GM18868 (cell line): ENCODE results near the gene USP24.
A peak's percentile ranks its signal among the peaks of the same experiment; 100 is the strongest.

ENCODE experiments used
- ATAC-seq: cut with Tn5 transposase; IDR thresholded peaks from one replicate; pipeline ENCODE4 v1.9.1; 2021; ENCODE audit warnings: mild to moderate bottlenecking, moderate library complexity; ENCODE audit not compliant: unreplicated experiment

Gene USP24

GRCh38 chr1:55159571-55159970 is 55.6 kb downstream of the USP24 start:
- no peak for ATAC-seq

GRCh38 chr1:55156608-55157007 is 58.6 kb downstream of the USP24 start:
- no peak for ATAC-seq

GRCh38 chr1:55156093-55156492 is 59.1 kb downstream of the USP24 start:
- ATAC-seq, result no peak

GRCh38 chr1:55155522-55155921 is 59.6 kb downstream of the USP24 start:
- ATAC-seq, result no peak

- no peak for ATAC-seq
These were observed 60.5 kb downstream of the USP24 start for GRCh38 chr1:55154616-55155015.

- no peak for ATAC-seq
These were observed 62.1 kb downstream of the USP24 start for GRCh38 chr1:55153031-55153430.

- peak; percentile 97 for ATAC-seq
These were observed 64.1 kb downstream of the USP24 start for GRCh38 chr1:55150880-55151588.

- no peak for ATAC-seq
These were observed 66.5 kb downstream of the USP24 start for GRCh38 chr1:55148676-55149075.

- ATAC-seq, result no peak
These were observed 67.6 kb downstream of the USP24 start for GRCh38 chr1:55147524-55147923.

- no peak for ATAC-seq
These were observed 68.4 kb downstream of the USP24 start for GRCh38 chr1:55146781-55147180.

- no peak for ATAC-seq
These were observed 70.3 kb downstream of the USP24 start for GRCh38 chr1:55144886-55145285.

- peak; percentile 48 for ATAC-seq
These were observed 71.5 kb downstream of the USP24 start for GRCh38 chr1:55143684-55144083.

GRCh38 chr1:55141295-55141893 is 73.8 kb downstream of the USP24 start:
- no peak for ATAC-seq

- ATAC-seq, result peak; percentile 93
These were observed 74.6 kb downstream of the USP24 start for GRCh38 chr1:55140546-55140983.

GRCh38 chr1:55140137-55140536 is 75.0 kb downstream of the USP24 start:
- ATAC-seq, result no peak

- ATAC-seq, result no peak
These were observed 76.3 kb downstream of the USP24 start for GRCh38 chr1:55138823-55139222.

GRCh38 chr1:55134152-55134808 is 80.9 kb downstream of the USP24 start:
- ATAC-seq, result no peak

GRCh38 chr1:55131801-55132200 is 83.4 kb downstream of the USP24 start:
- ATAC-seq, result no peak

GRCh38 chr1:55131218-55131617 is 83.9 kb downstream of the USP24 start:
- no peak for ATAC-seq

GRCh38 chr1:55129194-55129728 is 85.9 kb downstream of the USP24 start:
- ATAC-seq, result no peak

- no peak for ATAC-seq
These were observed 86.7 kb downstream of the USP24 start for GRCh38 chr1:55128418-55128995.
